GM12891 (cell line): ENCODE measurements around the gene ARHGAP6.

Experiments
- DNase-seq: peaks from one replicate; pipeline ENCODE4 v3.0.0; 2011; ENCODE audit warnings: low spot score; ENCODE audit not compliant: insufficient read length
- FAIRE-seq: peaks from 2 replicates; lab custom pipeline; 2011; peaks lifted over from hg19 to GRCh38; lab: Jason Lieb, UNC
- PAX5 ChIP-seq: IDR thresholded peaks from 2 replicates; pipeline ENCODE4 v1.6.1; 2011; ENCODE audit warnings: low read length, moderate library complexity, mild to moderate bottlenecking; ENCODE audit not compliant: insufficient read depth, severe bottlenecking
- POLR2A ChIP-seq: IDR thresholded peaks from 2 replicates; pipeline ENCODE4 v1.6.1; 2011; ENCODE audit warnings: low read depth, low read length, control low read depth
- POLR2AphosphoS5 ChIP-seq: IDR thresholded peaks from 2 replicates; pipeline ENCODE4 v1.6.1; 2011; ENCODE audit warnings: low read depth, low read length, control low read depth
- POU2F2 ChIP-seq: IDR thresholded peaks from 2 replicates; pipeline ENCODE4 v1.6.1; 2011; ENCODE audit warnings: low read depth, mild to moderate bottlenecking, control low read depth, low read length, moderate library complexity
- SPI1 ChIP-seq: IDR thresholded peaks from 2 replicates; pipeline ENCODE4 v1.6.1; 2011; ENCODE audit warnings: low read depth, low read length, control low read depth
- TAF1 ChIP-seq: IDR thresholded peaks from 2 replicates; pipeline ENCODE4 v1.6.1; 2011; ENCODE audit warnings: low read depth, low read length, control low read depth

Gene ARHGAP6

GRCh38 chrX:11209798-11210414 lies 455.8 kb downstream of the ARHGAP6 start:
- DNase-seq (no peak), FAIRE-seq (no peak)
- TF ChIP-seq PAX5 (no peak), POLR2A (no peak), POU2F2 (no peak), TAF1 (no peak), POLR2AphosphoS5 (no peak), SPI1 (no peak)

GRCh38 chrX:11206716-11207115 lies 459.0 kb downstream of the ARHGAP6 start:
- FAIRE-seq (no peak), DNase-seq (no peak)
- no peak for TF ChIP-seq POLR2A

GRCh38 chrX:11205796-11206195 lies 459.9 kb downstream of the ARHGAP6 start:
- FAIRE-seq = no peak
- DNase-seq = no peak
- TF ChIP-seq POU2F2 = no peak
- no peak for TF ChIP-seq POLR2A
- no peak for TF ChIP-seq POLR2AphosphoS5
- TF ChIP-seq TAF1 = no peak
- no peak for TF ChIP-seq PAX5
- no peak for TF ChIP-seq SPI1

GRCh38 chrX:11197671-11198070 lies 468.0 kb downstream of the ARHGAP6 start:
- DNase-seq (no peak), FAIRE-seq (no peak)
- no peak for TF ChIP-seq TAF1
- TF ChIP-seq POU2F2 = no peak

GRCh38 chrX:11196476-11196875 lies 469.2 kb downstream of the ARHGAP6 start:
- FAIRE-seq (no peak), DNase-seq (no peak)
- TF ChIP-seq PAX5 (no peak), TAF1 (no peak), POU2F2 (no peak), POLR2AphosphoS5 (no peak), SPI1 (no peak), POLR2A (no peak)

- TF ChIP-seq POLR2A (no peak), POU2F2 (no peak)
- FAIRE-seq = no peak
- DNase-seq = no peak
These were observed 472.7 kb downstream of the ARHGAP6 start for GRCh38 chrX:11193035-11193469.

- FAIRE-seq (no peak), DNase-seq (no peak)
- TF ChIP-seq POLR2A (no peak), TAF1 (no peak), POU2F2 (no peak), POLR2AphosphoS5 (no peak), SPI1 (no peak), PAX5 (no peak)
These were observed 474.8 kb downstream of the ARHGAP6 start for GRCh38 chrX:11190745-11191510.

- FAIRE-seq = no peak
- no peak for DNase-seq
- TF ChIP-seq PAX5 = no peak
- TF ChIP-seq TAF1 = no peak
- TF ChIP-seq POU2F2 = no peak
- TF ChIP-seq POLR2A = no peak
- TF ChIP-seq SPI1 = no peak
- TF ChIP-seq POLR2AphosphoS5 = no peak
These were observed 476.6 kb downstream of the ARHGAP6 start for GRCh38 chrX:11189097-11189496.

- DNase-seq (no peak), FAIRE-seq (no peak)
- no peak for TF ChIP-seq POLR2AphosphoS5
These were observed 477.1 kb downstream of the ARHGAP6 start for GRCh38 chrX:11188664-11189063.

GRCh38 chrX:11187001-11187400 lies 478.7 kb downstream of the ARHGAP6 start:
- FAIRE-seq = no peak
- no peak for TF ChIP-seq POLR2AphosphoS5
- DNase-seq = no peak
